ENCODE results near the gene SIM2. TPM values are rescaled to one million over a fixed set of nuclear protein-coding genes. Genes with fewer than 3 reads are reported as not detected.

The SIM2 gene
- total and polyA plus RNA-seq, 2 of the 13 experiments (the other 11 are each of a cell fraction or from before 2014, with no cell fraction given): 0.36 to 0.53 TPM

GRCh38 chr21:36744190-36744559, 45.3 kb downstream of the SIM2 start:
- ATAC-seq: no peak
- no peaks in the 10 kb centered on the region for H3K36me3 ChIP-seq (replicated peaks in 1 of 2; ENCODE audit: control insufficient read depth in 1 of 2, insufficient read depth in 2 of 2, low read length in 2 of 2)
- no peak overlapping the region for H3K4me3 ChIP-seq (replicated peaks in 1 of 3; ENCODE audit: insufficient read depth in 1 of 3, low read depth in 2 of 3, low read length in 3 of 3)
- WGBS (ENCODE audit: low lambda C conversion rate): 66% methylated on average over 3 of the region's 3 CpGs
- no peak for DNase-seq (ENCODE audit: low spot score)
- TF ChIP-seq PHF8 (CRISPR knock-in tag; IDR thresholded peaks at IDR 0.05): no peak
- no peak for TF ChIP-seq XBP1 (CRISPR knock-in tag; IDR thresholded peaks at IDR 0.05)
- no peak for TF ChIP-seq ZNF260 (CRISPR knock-in tag; IDR thresholded peaks at IDR 0.05; ENCODE audit: borderline replicate concordance, low read depth)
- no peak for TF ChIP-seq ZNF350 (CRISPR knock-in tag; IDR thresholded peaks at IDR 0.05; ENCODE audit: borderline replicate concordance, low read depth)
- no peak for TF ChIP-seq MYC (CRISPR knock-in tag; IDR thresholded peaks at IDR 0.05; ENCODE audit: borderline replicate concordance)
- TF ChIP-seq ZFP90 (CRISPR knock-in tag; IDR thresholded peaks at IDR 0.05; ENCODE audit: borderline replicate concordance): no peak
- TF ChIP-seq, protein P1, sequence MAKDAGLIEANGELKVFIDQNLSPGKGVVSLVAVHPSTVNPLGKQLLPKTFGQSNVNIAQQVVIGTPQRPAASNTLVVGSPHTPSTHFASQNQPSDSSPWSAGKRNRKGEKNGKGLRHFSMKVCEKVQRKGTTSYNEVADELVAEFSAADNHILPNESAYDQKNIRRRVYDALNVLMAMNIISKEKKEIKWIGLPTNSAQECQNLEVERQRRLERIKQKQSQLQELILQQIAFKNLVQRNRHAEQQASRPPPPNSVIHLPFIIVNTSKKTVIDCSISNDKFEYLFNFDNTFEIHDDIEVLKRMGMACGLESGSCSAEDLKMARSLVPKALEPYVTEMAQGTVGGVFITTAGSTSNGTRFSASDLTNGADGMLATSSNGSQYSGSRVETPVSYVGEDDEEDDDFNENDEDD (CRISPR knock-in tag; IDR thresholded peaks at IDR 0.05; ENCODE audit: borderline replicate concordance): no peak
- TF ChIP-seq MAFK (conservative IDR thresholded peaks at IDR 0.05 in 1 of 2, IDR thresholded peaks at IDR 0.05 in 1 of 2; ENCODE audit: low read length in 2 of 2): no peak
- no peaks in the 10 kb centered on the region for H3K9me3 ChIP-seq (ENCODE audit: low read length)
- in situ Hi-C loops (cut with HindIII; ENCODE audit: extremely low pct_ligation_motif_present, low pct_unique_long_range_greater_than_20kb): no loop called here
- ChIA-PET CTCF (ENCODE audit: low intra/inter-chr PET ratio, low total read pairs) (no interaction called here), POLR2A (no interaction called here)
- intact Hi-C loops (cut with micrococcal nuclease; ENCODE audit: unreplicated experiment): no loop called here
- H3K4me1 ChIP-seq (ENCODE audit: insufficient read depth, low read length): peaks cover 12% of the 10 kb centered on the region
- H3K27ac ChIP-seq (ENCODE audit: extremely low read length, insufficient read depth, low read length): no peak overlapping the region
- no peaks in the 10 kb centered on the region for H3K79me2 ChIP-seq (ENCODE audit: insufficient read depth, low read length)
- H4K20me1 ChIP-seq (ENCODE audit: insufficient read depth, low read length): no peaks in the 10 kb centered on the region
- no peak overlapping the region for H3K9ac ChIP-seq (ENCODE audit: insufficient read depth, low read depth, low read length)
- BruUV-seq (replicated peaks): no TSS peak
- no peak overlapping the region for H3K4me2 ChIP-seq (ENCODE audit: low read depth, low read length)
- no peaks in the 10 kb centered on the region for H3K27me3 ChIP-seq (ENCODE audit: control insufficient read depth in 1 of 2, insufficient read depth in 2 of 2, low read length in 2 of 2)
- no peak for FAIRE-seq
- no peak overlapping the region for H2AFZ ChIP-seq (ENCODE audit: low read length)

Measured in HepG2 (cell line).